Kidney epithelial cell (primary cell): ENCODE results near the gene STK32B. TPM values are rescaled to one million over a fixed set of nuclear protein-coding genes. Genes with fewer than 3 reads are reported as not detected.

Source experiments
- DNase-seq: peaks from one replicate; pipeline ENCODE4 v3.0.0-alpha.2; 2010; ENCODE audit warnings: low read depth
- H3K27me3 ChIP-seq: 2 replicates; pipeline ENCODE4 v1.6.0; 2011; ENCODE audit warnings: low read length; ENCODE audit not compliant: control insufficient read depth, insufficient read depth
- H3K36me3 ChIP-seq: 2 replicates; pipeline ENCODE4 v1.5.1; 2011; ENCODE audit warnings: low read length; ENCODE audit not compliant: control insufficient read depth, insufficient read depth
- H3K4me3 ChIP-seq: 2 replicates; pipeline ENCODE4 v1.5.1; 2011; ENCODE audit warnings: low read depth, mild to moderate bottlenecking, control low read depth, low read length
- total RNA-seq: library from RNA; depleted of rRNA; stranded (reverse); fragments of >200 nt; gene quantifications from 2 replicates; pipeline ENCODE4 v1.2.3, GENCODE V29; 2015
- TF ChIP-seq, protein P1 (sequence below): IDR thresholded peaks from 2 replicates; pipeline ENCODE4 v1.5.1; 2011; ENCODE audit warnings: mild to moderate bottlenecking, moderate library complexity, low read length, control low read depth, inconsistent platforms; ENCODE audit not compliant: insufficient read depth, poor library complexity, severe bottlenecking

The STK32B gene
- total RNA-seq, 1 donor from 2014 or later = 3.6 TPM

- Histone ChIP-seq H3K36me3 (no peaks in the 10 kb centered on the region), H3K27me3 (no peaks in the 10 kb centered on the region), H3K4me3 (no peak overlapping the region)
- TF ChIP-seq, protein P1, sequence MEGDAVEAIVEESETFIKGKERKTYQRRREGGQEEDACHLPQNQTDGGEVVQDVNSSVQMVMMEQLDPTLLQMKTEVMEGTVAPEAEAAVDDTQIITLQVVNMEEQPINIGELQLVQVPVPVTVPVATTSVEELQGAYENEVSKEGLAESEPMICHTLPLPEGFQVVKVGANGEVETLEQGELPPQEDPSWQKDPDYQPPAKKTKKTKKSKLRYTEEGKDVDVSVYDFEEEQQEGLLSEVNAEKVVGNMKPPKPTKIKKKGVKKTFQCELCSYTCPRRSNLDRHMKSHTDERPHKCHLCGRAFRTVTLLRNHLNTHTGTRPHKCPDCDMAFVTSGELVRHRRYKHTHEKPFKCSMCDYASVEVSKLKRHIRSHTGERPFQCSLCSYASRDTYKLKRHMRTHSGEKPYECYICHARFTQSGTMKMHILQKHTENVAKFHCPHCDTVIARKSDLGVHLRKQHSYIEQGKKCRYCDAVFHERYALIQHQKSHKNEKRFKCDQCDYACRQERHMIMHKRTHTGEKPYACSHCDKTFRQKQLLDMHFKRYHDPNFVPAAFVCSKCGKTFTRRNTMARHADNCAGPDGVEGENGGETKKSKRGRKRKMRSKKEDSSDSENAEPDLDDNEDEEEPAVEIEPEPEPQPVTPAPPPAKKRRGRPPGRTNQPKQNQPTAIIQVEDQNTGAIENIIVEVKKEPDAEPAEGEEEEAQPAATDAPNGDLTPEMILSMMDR = no peak
- DNase-seq = no peak
Measured at GRCh38 chr4:5191831-5192230, 140.6 kb downstream of the STK32B start.

DNA sequence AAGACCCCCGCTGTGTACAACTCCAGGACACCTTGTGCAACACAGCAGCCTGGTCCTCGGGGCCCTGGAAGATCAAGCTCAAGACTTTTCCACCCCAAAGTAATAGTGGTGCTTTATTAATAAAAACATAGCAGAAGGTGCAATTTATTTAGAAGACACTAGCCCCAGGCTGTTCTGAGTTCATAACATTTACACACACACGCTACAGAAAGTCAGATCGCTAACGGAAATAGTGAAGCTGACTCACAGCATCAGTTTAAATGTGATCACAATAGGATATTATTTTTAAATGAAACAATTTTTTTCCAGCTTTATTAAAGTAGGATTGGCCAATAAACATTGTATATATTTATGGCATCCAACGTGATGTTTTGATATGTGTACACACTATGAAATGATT, 141.0 kb downstream of the STK32B start:
- DNase-seq = no peak
- TF ChIP-seq, protein P1 = no peak
- Histone ChIP-seq H3K36me3 (no peaks in the 10 kb centered on the region), H3K4me3 (no peak overlapping the region), H3K27me3 (no peaks in the 10 kb centered on the region)

DNA sequence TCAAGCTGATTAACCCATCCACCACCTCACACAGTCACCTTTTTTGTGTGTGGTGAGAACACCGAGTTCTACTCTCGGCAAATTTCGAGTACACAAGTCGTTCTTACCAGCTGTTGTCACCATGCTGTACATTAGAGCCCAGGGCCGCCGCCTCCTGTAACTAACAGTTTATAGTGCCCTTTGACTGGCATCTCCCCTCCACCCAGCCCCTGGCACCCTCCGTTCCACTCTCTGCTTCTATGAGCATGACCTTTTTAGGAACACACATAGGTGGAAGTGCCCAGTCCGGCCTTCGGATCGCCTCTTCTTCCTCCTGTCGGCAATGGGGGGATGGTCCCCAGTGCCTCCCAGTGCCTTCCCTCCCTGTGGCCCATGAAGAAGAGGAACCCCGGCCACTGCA, 141.4 kb downstream of the STK32B start:
- H3K4me3 ChIP-seq = no peak overlapping the region
- TF ChIP-seq, protein P1 = no peak
- H3K36me3 ChIP-seq = no peaks in the 10 kb centered on the region
- no peaks in the 10 kb centered on the region for H3K27me3 ChIP-seq
- no peak for DNase-seq

DNA sequence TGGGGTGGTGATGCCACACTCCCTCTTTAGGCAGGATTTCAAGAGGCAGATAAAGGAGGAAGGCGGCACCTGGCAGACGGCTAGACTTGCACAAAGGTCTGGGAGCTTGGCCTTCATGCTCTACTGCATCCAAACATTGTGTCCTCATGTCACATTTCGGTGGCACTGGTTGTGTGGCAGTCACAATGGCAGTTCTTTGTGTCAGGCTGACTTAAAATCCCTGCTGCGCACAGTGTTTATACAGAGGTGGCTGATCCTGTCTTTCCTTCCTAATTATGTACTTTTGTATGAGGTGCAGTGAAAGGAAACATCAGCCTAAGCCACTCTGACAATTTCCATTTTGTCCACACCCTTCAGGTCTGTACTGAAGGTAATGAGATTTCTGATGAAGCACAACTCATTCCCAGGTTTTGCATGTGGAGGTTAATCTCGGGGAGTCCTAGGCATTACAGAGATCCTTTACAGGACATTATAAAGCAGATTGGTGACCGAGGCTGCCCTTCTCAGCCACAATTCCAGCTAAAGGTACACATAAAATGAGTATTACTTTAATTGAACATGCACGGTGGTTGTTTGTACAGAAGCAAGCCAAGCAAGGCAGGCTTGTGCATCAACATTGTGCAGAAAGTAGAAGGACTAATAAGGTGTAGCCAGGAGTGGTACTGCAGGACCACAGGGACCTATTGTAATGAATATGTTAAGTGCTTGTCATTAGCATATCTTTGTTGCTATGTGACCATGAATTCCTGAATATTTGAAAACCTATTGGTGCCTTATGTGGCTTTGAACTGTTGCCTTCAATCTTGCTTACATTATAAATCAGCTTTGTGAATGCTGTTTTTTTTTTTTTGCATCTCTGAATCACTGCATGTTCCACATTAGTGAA, 147.6 kb downstream of the STK32B start:
- no peak for DNase-seq
- Histone ChIP-seq H3K4me3 (no peak overlapping the region), H3K27me3 (no peaks in the 10 kb centered on the region), H3K36me3 (no peaks in the 10 kb centered on the region)
- TF ChIP-seq, protein P1 = no peak

DNA sequence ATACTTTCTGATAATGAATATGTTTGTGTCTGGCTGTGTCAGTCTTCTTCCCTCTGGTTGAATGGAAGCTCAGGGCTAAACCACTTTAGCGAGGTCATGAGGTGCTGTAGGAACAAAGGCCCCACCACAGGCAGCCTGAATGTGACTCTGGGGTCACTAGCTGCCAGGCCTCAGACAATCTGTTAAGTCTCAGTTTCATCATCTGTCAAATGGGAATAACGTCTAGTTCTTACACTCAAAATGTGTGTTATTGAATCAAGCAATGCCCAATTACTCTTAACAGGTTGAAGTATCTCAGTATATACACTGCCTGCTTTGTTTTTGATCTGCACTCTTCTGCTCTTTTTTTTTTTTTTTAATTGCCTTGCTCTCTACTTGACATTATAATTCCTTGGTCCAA, 148.6 kb downstream of the STK32B start:
- Histone ChIP-seq H3K27me3 (no peaks in the 10 kb centered on the region), H3K4me3 (no peak overlapping the region), H3K36me3 (no peaks in the 10 kb centered on the region)
- no peak for DNase-seq
- TF ChIP-seq, protein P1 = no peak

- Histone ChIP-seq H3K27me3 (no peaks in the 10 kb centered on the region), H3K4me3 (no peak overlapping the region), H3K36me3 (no peaks in the 10 kb centered on the region)
- DNase-seq = no peak
- TF ChIP-seq, protein P1 = no peak
Measured at GRCh38 chr4:5200513-5200912, 149.2 kb downstream of the STK32B start.
